OCI-LY3 (cell line): ENCODE results near the gene TMEM269.

Experiments
- H2AFZ ChIP-seq: fragments of 200-600, 300-600 bp; shearing (Covaris generic); 2 replicates; pipeline ENCODE4 v1.6.0; 2014; ENCODE audit warnings: antibody characterized with exemption, low read depth, low read length
- H3K27ac ChIP-seq: fragments of 200-600, 300-600 bp; sonication (generic); 2 replicates; pipeline ENCODE4 v1.5.1; 2014; ENCODE audit warnings: mild to moderate bottlenecking, low read length, moderate library complexity, mixed read lengths
- H3K27me3 ChIP-seq: fragments of 200-600, 300-600 bp; sonication (generic); 2 replicates; pipeline ENCODE4 v1.6.1; 2014; ENCODE audit warnings: low read depth, low read length, mixed read lengths
- H3K36me3 ChIP-seq: fragments of 200-600, 300-600 bp; sonication (generic); replicated peaks from 2 replicates; pipeline ENCODE3; 2014; ENCODE audit warnings: low read depth, low read length, mixed read lengths
- H3K4me1 ChIP-seq: fragments of 300-600, 200-600 bp; sonication (generic); 2 replicates; pipeline ENCODE4 v1.6.1; 2014; ENCODE audit warnings: low read length, mixed read lengths
- H3K4me2 ChIP-seq: fragments of 200-600, 300-600 bp; sonication (generic); 2 replicates; pipeline ENCODE4 v1.6.1; 2014; ENCODE audit warnings: low read length, mixed read lengths
- H3K4me3 ChIP-seq: fragments of 300-600, 200-600 bp; sonication (generic); 2 replicates; pipeline ENCODE4 v1.5.1; 2014; ENCODE audit warnings: antibody characterized with exemption, mild to moderate bottlenecking, low read length, moderate library complexity
- H3K79me2 ChIP-seq: fragments of 300-600, 200-600 bp; shearing (Covaris generic); 2 replicates; pipeline ENCODE4 v1.6.1; 2014; ENCODE audit warnings: mild to moderate bottlenecking, low read length, mixed read lengths
- H3K9ac ChIP-seq: fragments of 300-600, 200-600 bp; shearing (Covaris generic); 2 replicates; pipeline ENCODE4 v1.6.0; 2014; ENCODE audit warnings: mild to moderate bottlenecking, low read length, moderate library complexity
- H3K9me3 ChIP-seq: fragments of 200-600, 300-600 bp; shearing (Covaris generic); 2 replicates; pipeline ENCODE4 v1.6.1; 2014; ENCODE audit warnings: low read length, mixed read lengths; ENCODE audit not compliant: insufficient read depth
- H4K20me1 ChIP-seq: fragments of 200-600, 300-600 bp; sonication (generic); 2 replicates; pipeline ENCODE4 v1.6.1; 2016; ENCODE audit warnings: low read length, mixed read lengths; ENCODE audit not compliant: insufficient read depth
- EZH2phosphoT487 ChIP-seq: fragments of 200-600 bp; shearing (Covaris generic); IDR thresholded peaks from 2 replicates; pipeline ENCODE4 v1.6.1; 2018; ENCODE audit warnings: antibody characterized with exemption, mixed run types, low read depth
- TF ChIP-seq, protein P1 (sequence below): fragments of 200-600, 300-600 bp; sonication (generic); IDR thresholded peaks from 2 replicates; pipeline ENCODE4 v1.5.1; 2014; ENCODE audit warnings: antibody characterized with exemption, low read length, low read depth

The TMEM269 gene

DNA sequence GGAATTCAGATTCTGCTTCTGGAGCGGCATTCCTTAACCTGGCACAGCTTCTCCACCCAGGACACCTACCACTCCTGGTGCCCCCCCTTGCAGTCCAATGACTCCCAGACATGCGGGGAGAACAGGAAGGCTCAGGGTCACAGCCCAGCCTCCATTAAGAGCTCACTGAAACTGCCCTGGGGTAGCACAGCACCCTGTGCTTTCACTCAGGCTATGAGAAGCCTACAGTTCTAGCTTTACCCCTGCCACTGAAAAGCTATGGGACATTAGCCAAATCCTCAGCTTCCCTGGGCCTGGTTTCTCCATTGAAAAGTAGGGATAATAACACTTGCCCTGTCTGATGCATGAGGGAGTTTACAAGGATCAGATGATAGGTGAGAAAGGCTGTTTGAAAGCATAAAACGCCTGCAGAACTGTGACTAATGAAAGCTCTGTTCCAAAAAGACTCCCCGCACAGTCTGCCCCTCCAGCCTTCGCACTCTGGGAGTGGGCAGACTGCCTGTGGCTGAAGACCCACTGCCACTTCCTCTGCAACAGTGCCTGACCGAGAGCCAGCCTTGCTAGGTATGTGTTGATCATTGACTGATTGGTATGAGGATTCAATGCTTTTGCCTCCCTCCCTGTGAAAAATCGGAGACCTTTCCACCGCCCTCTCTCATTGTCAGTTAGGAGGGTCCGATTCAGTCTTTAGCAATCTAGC, 42.0 kb upstream of the TMEM269 start:
- no peak for TF ChIP-seq EZH2phosphoT487
- TF ChIP-seq, protein P1, sequence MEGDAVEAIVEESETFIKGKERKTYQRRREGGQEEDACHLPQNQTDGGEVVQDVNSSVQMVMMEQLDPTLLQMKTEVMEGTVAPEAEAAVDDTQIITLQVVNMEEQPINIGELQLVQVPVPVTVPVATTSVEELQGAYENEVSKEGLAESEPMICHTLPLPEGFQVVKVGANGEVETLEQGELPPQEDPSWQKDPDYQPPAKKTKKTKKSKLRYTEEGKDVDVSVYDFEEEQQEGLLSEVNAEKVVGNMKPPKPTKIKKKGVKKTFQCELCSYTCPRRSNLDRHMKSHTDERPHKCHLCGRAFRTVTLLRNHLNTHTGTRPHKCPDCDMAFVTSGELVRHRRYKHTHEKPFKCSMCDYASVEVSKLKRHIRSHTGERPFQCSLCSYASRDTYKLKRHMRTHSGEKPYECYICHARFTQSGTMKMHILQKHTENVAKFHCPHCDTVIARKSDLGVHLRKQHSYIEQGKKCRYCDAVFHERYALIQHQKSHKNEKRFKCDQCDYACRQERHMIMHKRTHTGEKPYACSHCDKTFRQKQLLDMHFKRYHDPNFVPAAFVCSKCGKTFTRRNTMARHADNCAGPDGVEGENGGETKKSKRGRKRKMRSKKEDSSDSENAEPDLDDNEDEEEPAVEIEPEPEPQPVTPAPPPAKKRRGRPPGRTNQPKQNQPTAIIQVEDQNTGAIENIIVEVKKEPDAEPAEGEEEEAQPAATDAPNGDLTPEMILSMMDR, result no peak
- Histone ChIP-seq H3K4me2 (no peak overlapping the region), H3K9me3 (no peaks in the 10 kb centered on the region), H3K4me1 (no peaks in the 10 kb centered on the region), H3K4me3 (no peak overlapping the region), H3K36me3 (peaks cover 3% of the 10 kb centered on the region), H3K27ac (no peak overlapping the region), H4K20me1 (no peaks in the 10 kb centered on the region), H2AFZ (no peak overlapping the region), H3K27me3 (no peaks in the 10 kb centered on the region), H3K9ac (no peak overlapping the region), H3K79me2 (no peaks in the 10 kb centered on the region)

DNA sequence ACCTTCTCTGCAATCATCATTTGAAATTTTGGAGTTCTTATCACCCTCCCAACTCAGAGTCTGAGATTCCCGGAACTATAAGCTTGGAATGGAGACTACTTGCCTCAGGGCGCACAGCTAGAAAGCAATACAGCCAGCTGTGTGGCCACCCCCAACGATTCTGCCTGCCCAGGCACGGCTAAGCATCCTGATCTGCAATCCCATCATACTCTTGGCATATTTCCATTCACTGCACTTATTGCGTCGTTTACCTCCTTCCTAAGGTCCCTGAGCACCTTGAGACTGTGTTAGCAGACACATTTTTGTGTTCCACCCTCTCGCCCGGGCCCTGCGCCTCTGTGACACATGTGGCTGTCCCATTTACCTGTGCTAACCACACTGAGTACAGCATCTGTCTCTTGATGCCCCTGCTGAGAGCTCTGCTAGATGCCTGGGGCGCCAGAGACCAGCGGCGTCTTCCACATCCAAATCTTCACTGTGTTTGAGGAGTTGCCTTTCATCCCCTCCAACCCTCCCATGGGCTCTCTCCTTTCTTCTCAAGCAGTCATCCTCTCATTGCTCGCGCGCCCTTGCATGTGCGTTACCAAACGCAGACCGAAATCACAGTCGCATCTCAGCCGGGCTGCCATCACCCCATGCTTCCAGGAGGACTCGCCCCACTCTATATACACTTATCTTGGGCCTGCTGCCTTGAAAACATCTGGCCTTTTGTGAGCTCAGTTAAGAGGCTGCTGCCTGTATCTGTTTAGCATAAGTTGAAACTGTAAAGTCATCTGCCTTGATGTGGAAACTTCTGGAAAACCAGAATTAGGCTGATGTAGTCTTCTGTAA, 41.3 kb upstream of the TMEM269 start:
- Histone ChIP-seq H4K20me1 (no peaks in the 10 kb centered on the region), H3K36me3 (peaks cover 3% of the 10 kb centered on the region), H3K27me3 (no peaks in the 10 kb centered on the region), H3K79me2 (no peaks in the 10 kb centered on the region), H3K9me3 (no peaks in the 10 kb centered on the region), H3K4me3 (no peak overlapping the region), H3K4me2 (no peak overlapping the region), H3K27ac (no peak overlapping the region), H3K9ac (no peak overlapping the region), H2AFZ (no peak overlapping the region), H3K4me1 (no peaks in the 10 kb centered on the region)
- TF ChIP-seq EZH2phosphoT487, result no peak
- TF ChIP-seq, protein P1, result no peak

DNA sequence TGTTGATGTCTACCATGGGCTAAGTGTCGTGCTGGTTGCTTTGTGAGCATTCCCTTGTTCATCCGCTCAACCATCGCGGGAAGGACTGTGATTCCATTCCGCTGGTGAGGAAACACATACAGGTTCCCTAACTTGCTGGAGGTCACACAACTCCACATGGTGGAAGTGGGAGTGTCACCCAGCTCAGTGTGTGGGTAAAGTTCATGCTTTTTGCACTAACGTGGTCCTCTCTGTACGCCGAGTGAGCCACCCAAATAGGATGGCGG, 40.7 kb upstream of the TMEM269 start:
- TF ChIP-seq, protein P1, result no peak
- TF ChIP-seq EZH2phosphoT487, result no peak
- Histone ChIP-seq H3K36me3 (peaks cover 3% of the 10 kb centered on the region), H3K27me3 (no peaks in the 10 kb centered on the region), H3K9me3 (no peaks in the 10 kb centered on the region), H4K20me1 (no peaks in the 10 kb centered on the region), H3K4me2 (no peak overlapping the region), H3K27ac (no peak overlapping the region), H3K4me1 (no peaks in the 10 kb centered on the region), H3K4me3 (no peak overlapping the region), H3K79me2 (no peaks in the 10 kb centered on the region), H3K9ac (no peak overlapping the region), H2AFZ (no peak overlapping the region)

DNA sequence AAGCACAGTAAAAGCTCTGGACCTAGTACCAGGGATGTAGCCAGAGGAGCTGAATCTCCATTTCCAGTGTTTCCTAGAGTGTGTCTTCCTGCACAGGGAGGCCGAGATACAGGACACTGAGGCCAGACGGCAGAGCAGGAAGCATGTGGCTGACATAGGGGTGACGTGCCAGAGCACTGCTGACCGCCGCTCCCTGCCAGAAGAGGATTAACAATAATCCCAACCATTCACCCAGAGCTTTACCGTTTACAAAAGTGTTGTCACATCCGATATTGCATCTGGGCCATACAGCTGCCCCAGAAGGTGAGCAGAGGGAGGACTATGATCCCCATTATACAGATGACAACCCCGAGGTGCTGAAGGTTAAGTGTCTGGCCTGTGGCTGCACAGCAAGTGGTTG, 38.9 kb upstream of the TMEM269 start:
- TF ChIP-seq, protein P1, result no peak
- no peak for TF ChIP-seq EZH2phosphoT487
- Histone ChIP-seq H3K27me3 (no peaks in the 10 kb centered on the region), H3K9ac (no peak overlapping the region), H2AFZ (no peak overlapping the region), H3K4me1 (no peaks in the 10 kb centered on the region), H3K79me2 (no peaks in the 10 kb centered on the region), H3K27ac (no peak overlapping the region), H4K20me1 (no peaks in the 10 kb centered on the region), H3K36me3 (peaks cover 8% of the 10 kb centered on the region), H3K4me3 (no peak overlapping the region), H3K9me3 (no peaks in the 10 kb centered on the region), H3K4me2 (no peak overlapping the region)
